C1 segment of cervical spinal cord (tissue), 14 donors: ENCODE measurements around the gene GNA12.

ENCODE experiments used
- DNase-seq, 14 donors: peaks; one replicate each; lab custom pipeline; 2025; lab: John Stamatoyannopoulos, UW

Gene GNA12

DNA sequence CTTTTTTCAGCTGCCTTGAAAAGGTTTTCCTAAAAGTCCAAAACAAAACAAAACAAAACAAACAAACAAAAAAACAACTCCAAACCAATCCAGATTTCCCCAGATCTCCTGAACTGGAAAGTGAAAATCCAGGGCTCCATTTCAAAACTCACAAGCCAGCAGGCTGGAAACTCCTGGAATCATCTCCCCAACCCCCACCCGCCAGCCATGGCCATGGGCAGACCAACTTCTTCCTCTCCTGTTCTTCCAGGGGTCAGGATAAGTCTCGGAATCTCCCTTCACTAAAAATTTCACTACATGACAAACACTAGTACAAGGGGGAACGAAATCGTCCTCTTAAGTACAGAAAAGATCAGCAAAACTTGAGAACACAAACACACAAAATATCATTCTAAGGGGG is 40.4 kb downstream of the GNA12 start:
- no peak for DNase-seq

DNA sequence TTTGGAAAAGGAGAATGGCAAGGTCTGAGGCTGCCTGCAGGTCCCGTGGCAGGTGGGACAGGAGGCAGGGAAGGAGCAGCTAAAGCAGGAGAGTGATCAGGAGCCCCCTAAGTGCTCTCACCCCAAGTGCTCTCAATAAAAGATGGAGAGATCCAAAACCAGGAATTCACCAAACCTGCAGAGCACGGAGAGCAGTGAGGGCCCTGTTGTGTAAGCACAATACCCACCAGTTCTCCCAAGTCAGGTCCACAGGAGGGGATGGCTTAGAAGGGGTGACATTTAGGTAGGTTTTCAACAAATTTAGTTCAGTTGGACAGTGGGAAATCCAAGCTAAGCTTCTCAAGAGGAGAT is 40.8 kb downstream of the GNA12 start:
- no peak for DNase-seq

DNA sequence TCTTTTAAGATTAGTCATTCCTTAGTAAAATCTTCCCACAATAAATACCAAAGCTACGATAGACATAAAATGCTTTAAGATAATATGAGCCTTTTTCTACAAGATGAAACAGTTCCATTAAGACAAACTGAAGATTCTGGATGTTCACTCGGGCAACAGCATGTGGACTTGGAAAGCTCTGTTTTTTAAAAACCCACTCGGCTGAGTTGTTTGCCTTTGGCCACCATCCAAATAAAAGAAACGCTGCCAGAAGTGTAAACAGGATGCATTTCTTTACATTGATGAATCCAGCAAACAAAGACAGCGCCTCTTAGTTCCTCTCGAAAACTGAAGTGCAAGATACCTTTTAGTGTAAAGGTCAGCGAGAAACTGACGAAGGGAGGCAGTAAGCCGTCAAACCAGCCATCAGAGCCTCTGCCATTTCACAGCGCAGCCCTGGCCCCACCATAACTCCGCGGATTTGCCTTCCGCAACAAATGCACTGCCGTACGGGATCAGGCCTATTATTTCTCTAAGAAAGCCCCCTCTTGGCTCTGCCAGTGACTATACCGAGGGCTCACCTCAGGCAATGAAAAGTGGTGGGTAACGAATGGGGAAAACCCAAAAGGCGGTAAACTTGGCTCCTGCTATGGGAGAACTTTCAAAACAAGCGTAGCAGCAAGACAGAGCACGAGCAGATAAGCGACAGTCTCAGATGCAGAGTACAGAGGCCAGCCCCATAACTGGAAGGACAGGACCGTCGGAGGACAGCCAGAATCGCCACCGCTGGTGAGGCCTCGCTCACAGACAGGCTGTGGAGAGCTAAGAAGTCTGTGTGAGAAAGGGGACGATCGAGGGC is 41.4 kb downstream of the GNA12 start:
- DNase-seq, result no peak

DNA sequence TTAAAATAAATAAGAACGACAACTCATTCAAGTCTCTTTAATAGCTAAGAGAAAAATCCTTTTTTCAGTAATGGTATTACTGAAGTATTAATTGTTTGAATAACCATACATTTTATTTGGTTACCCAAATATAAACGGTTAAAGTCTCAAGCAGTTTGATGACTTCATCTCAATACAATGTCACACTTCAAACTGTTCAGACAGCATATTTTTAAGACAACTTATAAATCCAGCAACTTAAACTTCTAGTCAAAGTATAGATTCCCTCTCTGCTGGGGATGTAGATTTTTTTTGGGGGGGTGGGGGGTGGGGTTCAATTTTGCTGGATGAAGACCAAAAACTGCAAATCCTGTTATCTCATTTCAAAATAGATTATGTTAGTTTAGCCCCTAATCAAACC is 42.0 kb downstream of the GNA12 start:
- no peak for DNase-seq

DNA sequence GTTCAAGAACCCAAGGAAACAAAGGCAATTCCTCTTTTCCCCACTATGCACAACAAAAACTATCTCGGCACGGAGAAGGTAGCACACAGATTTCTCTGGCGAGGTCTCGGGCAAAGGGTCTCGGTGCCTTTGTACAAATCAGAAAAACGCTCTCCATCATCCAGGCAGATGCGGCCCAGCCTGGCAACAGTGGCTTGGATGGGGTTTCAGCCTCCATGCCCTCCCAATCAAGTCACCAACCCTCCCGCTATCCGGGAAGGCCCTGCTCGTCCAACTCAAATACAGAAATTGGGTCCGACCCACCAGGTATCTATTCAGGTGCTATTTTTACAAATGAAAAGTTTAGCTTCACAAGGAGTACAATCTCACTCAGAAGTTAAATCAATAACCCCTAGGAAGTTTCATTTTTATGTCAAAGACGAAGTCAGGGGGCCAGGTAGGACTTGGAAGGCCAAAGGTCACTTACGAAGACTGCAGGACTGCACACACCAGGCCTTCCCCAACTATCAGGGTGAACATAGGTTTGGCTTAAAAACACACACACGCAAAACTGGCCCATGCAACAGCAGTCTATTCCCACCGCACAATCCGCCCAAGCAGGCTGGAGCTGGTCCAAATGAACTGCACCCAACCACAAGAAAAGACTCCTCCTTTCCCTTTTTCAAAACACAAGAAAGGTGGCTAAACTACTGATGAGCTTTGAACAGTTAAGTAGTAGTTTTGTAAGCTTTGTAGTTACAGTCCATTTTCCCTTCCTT is 43.0 kb downstream of the GNA12 start:
- no peak for DNase-seq

DNA sequence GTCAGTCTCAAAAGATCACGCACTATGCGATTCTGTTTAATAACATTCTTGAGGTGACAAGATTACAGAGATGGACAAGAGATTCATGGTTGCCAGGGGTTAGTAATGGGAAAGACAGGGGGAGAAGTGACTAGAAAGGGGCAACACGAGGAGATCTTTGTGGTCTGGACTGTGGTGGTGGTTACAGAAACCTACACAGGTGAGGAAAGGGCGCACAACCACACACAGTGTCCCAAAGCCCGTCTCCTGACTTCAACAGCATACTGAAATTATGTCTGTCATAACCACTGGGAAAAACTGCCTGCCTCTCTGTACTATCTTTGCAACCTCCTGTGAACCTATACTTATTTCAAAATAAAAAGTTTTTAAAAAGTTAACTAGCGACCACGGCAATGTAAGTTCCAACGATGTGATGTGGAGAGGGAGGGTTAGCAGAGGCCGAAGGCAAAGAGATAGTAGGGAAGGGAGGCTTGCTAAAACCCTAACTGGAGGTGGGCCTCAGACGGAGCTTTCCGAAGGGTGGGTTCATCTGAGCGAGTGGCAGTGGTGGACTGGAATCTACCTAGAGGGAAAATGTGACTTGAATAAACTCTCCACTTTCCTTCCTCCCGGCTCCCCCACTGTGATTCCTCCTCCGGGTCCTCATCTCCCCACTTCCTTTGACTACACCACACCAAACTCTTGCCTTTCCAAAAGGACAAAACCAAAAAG is 43.7 kb downstream of the GNA12 start:
- no peak for DNase-seq

DNA sequence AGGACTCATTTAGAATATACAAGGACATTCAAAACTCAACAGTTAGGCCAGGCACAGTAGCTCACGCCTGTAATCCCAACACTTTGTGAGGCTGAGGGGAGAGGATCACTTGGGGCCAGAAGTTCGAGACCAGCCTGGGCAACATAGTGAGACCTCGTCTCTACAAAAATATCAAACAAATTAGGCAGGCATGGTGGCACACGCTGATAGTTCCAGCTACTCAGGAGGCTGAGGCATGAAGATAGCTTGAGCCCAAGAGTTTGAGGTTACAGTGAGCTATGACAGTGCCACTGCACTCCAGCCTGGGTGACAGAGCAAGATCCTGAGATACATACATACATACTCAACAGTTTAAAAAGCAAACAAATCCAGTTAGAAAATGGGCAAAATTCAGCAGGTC is 44.9 kb downstream of the GNA12 start:
- no peak for DNase-seq

DNA sequence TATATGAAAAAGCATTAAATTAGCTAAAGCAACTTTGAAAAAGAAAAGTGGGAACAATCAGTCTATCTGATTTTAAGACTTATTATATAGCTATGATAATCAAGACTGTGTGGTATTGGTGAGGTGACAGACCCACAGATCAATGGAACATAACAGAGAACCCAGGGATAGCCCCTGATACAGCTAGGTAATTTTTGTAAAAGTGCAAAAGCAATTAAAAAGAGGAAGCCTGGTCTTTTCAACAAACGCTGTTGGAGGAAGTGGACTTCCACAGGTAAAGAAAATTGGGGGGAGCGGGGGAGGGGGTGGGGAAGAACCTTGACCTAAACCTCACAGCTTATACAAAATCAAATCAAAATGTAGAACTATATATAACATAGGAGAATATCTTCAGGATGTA is 45.4 kb downstream of the GNA12 start:
- no peak for DNase-seq

DNA sequence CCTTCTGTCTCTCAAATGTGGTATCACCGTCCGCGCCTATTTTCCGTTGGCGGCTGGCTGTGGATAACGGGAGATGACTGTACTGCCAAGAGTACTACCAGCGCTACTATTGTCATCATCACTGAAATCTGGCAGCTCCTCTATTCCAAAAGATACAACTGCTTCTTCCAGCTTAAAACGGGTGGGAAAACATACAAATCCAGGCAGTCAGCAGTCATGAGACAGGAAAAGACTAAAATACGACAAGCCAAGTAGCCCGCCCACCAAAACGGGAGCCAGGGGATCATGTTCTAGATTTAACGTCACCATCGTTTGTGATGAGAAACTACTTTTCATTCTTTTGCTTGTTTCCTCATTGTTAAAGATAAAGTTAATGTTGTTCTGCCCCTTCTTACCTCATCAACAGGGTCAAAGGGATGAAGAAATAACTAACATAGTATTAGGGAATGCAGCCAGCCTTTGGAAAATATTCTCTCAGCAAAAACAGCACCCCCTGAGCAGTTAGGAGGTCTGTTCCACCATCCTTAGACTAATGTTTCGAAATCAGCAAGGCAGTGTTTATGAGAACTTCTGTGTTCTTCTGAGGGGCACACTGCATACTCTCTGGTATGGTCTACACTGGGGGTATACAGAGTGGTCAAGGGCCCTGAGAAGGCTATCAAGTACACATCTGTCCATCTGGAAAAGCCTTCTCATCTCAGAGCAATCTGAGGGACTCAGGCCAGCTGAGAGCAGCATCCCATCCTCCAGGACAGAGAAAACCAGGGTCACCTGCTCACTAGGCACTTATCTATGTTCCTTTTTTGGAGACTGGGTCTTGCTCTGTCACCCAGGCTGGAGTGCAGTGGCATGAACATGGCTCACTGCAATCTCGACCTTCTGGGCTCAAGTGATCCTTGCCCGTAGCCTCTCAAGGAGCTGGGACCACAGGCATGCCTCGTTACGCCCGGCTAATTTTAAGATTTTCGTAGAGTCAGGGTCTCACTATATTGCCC is 47.5 kb downstream of the GNA12 start:
- DNase-seq, result no peak

DNA sequence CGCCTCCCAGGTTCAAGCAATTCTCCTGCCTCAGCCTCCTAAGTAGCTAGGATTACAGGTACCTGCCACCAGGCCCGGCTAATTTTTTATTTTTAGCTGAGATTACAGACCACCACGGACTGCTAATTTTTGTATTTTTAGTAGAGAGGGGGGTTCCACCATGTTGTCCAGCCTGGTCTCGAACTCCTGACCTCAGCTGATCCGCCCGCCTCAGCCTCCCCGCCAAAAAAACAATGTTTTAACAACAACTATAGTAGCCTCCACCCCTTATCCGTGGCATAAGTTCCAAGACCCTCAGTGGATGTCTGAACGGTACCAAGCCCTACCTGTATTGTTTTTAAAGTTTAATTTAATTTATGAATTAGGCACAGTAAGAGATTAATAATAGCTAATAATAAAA is 48.2 kb downstream of the GNA12 start:
- no peak for DNase-seq

DNA sequence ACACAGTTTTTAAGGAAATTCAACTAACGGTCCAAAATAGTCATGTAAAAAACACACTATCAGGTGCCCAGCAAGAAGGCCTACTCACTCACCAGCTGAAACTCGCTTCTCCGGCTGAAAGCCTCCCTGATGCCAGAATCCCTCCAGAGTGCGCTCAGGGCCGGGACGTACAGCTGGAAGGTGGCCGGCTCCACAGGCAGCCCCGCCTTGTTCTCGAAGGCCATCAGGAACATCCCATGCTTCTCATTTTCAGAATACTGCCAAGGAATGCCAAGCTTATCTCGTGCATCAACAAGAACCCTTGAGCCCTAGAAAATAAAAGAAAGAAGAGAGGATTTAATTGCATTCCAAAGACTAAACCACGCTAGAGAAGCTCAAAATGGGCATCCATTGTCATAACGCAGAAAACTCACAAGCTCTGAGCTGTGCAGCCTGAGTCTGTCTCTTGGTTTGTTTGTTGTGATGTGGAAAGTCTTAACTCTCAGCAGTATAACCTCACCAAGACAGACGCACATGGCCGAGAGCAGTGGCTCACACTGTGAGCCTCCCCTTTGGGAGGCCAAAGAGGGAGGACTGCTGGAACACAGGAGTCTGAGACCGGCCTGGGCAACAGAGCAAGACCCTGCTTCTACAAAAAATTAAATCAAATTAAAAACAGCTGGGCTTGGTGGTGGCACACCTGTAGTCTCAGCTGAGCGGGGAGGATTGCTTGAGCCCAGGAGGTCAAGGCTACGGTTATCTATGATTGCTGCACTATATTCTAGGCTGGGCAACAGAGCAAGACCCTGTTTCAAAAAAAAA is 49.1 kb downstream of the GNA12 start:
- no peak for DNase-seq

DNA sequence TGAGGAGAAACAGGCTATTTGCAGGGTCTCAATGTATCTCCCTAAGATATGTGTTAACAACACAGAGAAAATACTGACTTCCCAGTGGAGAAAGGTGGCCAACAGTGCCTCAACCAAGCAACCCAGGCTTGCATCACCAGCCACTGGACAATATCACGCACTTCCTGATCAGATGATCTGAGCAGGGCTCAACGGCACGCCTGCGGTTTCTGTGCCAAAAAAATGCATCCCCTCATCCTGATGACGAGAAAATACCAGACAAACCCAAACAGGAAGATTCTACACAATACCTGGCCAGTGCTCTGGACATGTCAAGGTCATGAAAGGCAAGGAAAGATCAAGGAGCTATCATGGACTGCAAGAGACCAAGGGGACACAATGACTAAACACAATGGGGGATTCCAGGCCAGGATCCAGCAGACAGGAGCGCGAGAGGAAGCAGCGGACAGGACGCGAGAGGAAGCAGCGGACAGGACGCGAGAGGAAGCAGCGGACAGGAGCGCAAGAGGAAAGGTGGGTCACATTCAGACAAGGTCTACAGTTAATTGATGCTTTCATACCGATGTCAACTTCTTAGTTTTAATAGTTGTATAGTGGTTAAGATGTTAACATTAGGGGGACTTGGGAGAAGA is 51.1 kb downstream of the GNA12 start:
- DNase-seq, result no peak

DNA sequence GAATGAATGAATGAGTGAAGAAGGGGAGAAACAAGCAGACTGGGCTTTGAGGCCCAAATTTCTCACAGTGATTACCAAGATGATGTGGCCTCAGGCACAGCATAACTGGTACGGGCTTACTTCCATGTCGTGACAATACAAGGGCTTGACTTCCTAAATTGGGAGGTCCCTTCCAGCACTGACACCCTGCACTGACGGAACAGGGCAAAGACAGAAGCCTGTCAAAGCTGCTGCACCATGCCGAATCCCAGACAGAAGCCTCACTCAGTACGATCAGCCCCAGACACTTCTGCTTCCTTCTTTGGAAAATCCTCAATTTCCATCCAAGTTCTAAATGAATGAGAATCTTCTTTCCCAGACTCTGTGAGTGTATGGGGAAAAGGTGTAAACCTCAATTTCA is 51.9 kb downstream of the GNA12 start:
- DNase-seq, result no peak

DNA sequence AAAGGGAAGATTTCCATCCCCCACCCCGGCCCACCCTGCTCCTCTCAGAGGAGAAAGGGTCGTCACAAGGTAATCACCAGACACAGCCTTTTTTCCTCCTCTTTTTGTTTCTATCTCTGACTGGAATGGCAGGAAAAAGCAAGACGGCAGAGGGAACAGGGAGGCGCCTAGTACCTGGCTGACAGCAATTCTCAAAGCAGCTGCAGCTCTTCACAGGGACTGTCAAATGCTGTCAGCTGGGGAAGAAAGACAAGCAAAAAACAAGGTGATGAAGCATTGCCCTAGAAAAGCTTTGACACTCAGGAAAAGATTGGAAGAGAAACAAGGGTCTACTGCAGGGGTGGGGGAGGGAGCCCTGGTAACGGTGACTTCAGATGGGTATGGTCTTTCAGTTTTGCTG is 52.7 kb downstream of the GNA12 start:
- no peak for DNase-seq

DNA sequence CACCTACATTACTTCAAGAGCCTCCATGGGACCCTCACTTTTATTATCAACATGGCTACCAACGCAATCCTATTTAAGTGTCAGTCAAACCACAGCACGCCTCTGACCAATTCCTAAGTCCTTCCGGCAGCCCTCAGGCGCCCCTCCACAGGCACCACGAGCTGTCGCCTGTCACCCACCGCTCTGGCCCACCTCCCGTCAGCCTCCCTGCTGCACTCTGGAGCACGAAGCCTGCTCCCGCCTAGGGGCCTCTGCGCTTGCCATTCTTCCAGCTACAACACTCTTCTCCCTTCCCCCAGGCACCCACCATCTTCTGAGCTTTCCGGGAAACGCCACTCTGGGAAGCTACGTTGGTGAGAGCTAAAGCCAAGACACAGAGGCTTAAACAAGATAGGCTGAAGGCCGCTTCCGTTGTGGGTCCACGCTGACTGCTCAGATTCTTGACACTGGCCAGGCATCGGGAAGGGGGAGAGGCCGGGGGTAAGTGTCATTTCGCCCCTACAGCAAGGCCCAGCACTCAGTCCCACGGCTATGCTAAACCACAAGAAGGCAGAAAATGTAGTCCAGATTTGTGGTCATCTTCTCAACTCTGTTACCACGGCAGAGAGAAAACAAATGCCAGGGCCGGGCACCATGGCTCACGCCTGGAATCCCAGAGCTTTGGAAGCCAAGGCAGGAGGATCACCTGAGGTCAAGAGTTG is 56.7 kb downstream of the GNA12 start:
- no peak for DNase-seq

DNA sequence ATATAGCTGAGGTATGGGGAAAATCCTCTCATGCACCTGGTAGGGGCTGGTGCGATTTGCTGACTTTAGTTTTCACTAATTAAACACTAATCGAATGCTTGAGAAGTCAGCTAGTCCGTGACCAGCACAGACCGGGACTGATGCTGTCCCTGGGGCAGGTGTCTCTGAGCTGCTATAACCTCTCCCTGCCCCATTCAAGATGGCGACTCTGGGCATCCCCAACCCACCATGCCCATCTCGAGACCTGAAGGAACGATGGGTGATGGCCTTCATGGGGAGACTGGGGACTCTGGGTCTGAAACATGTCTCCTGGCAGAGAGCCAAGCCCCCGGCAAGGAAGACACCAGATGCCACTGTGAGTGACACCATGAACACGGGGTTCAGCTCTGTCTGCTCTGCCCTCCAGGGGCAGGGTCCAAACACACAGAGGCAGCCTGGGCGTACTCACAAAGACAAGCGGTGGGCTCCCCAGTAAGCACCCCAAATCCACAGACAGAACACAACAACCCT is 57.4 kb downstream of the GNA12 start:
- no peak for DNase-seq

DNA sequence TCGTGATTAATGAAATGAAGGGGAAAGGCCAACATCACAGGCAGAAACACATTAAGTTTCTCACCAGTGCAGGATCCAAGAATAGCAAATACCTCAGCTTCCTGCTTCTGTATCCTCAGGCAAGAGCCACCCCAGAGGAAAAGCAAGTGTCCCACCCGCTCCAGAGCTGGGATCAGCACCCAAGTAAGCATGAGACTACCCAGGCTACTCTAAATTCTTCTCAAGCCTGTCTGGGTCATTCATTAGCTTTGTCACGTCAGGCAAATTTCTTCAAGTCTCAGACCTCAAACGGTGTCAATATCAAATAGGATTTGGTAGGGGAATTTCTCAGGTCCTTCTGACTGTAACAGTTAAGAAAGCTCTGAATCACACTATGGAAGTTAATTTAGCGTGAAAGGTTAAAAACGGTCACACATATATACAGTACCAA is 59.0 kb downstream of the GNA12 start:
- DNase-seq, result no peak

DNA sequence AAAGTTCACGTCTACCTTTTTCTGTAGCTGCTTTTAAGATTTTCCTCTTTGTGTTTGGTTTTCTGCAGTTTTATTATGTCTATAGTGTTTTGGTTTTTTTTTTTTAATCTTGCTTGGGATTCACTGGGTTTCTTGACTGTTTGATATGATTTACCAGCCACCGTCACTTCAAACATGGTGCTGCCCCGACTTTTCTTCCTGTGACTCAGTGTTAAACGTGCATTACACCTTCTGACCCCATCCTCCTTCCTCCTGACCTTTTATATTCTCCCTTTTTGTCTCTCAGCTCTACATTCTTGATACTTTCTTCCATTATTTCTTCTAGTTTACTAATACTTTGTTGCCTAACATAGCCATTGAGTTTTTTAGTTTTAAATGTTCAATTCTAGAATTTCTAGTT is 61.5 kb downstream of the GNA12 start:
- DNase-seq, result no peak

DNA sequence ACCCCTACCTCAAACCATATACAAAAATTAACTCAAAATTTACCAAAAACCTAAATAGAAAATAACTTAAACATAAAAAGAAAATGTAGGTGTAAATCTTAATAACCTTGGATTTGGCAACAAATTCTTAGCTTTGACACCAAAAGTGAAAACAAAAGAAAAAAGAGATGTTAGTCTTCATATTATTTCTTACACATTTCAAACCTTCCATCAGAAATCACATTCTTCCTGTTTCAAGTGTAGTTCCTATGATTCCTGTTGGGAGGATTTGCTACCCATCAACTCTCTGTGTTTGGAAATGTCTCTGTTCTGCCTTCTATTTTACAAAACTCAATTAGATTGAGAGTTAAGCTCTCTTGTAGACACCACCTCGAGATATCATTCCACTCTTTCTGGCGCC is 62.0 kb downstream of the GNA12 start:
- DNase-seq, result no peak
